ENCODE results near the gene SOX6. TPM values are rescaled to one million over a fixed set of nuclear protein-coding genes. Genes with fewer than 3 reads are reported as not detected.

The SOX6 gene
- polyA plus RNA-seq, 1 of the 3 experiments (the other 2 are of a cell fraction) = 0.03 TPM

DNA sequence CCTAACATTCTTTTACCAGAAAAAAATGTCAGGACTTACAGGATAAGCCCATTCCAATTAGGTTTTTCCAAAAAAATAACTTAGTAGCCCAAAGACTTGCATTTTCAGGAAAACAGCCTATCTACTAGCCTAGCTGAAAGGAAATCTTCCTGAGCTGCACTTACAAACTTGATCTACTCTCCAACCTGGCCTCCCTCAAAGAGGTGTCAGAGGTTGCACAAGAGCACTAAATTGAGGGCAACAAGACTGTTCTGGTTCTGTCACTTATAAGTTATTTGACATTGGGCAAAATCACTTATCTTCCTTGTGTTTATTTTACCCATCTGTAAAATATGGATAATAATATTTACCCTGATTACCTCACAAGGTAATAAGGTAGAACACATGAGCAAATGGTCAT, 7.9 kb upstream of the SOX6 start:
- Histone ChIP-seq H3K4me2 (no peak overlapping the region), H3K4me3 (ENCODE audit: low read depth in 2 of 2, low read length in 1 of 2) (no peak overlapping the region), H3K36me3 (replicated peaks in 1 of 2; ENCODE audit: control insufficient read depth in 1 of 2, insufficient read depth in 2 of 2, low read length in 1 of 2) (no peaks in the 10 kb centered on the region), H3K27ac (ENCODE audit: low read depth in 2 of 2, low read length in 1 of 2) (no peak overlapping the region), H4K20me1 (ENCODE audit: insufficient read depth) (no peaks in the 10 kb centered on the region), H3K9me2 (no peaks in the 10 kb centered on the region), H3F3A (replicated peaks; ENCODE audit: insufficient read depth) (no peaks in the 10 kb centered on the region), H3K79me2 (ENCODE audit: insufficient read depth) (no peaks in the 10 kb centered on the region), H3K9ac (no peak overlapping the region), H2AFZ (ENCODE audit: low read depth) (no peak overlapping the region), H3K27me3 (ENCODE audit: insufficient read depth) (no peaks in the 10 kb centered on the region), H3K4me1 (ENCODE audit: control insufficient read depth in 1 of 2, insufficient read depth in 2 of 2, low read depth in 1 of 2, low read length in 1 of 2) (no peaks in the 10 kb centered on the region), H3K9me3 (no peaks in the 10 kb centered on the region)
- no peak for DNase-seq
- ChIA-PET CTCF (no interaction called here), POLR2A (no interaction called here)
- TF ChIP-seq GABPA (IDR thresholded peaks at IDR 0.05; ENCODE audit: low read depth) (no peak), RXRA (IDR thresholded peaks at IDR 0.05; ENCODE audit: borderline replicate concordance, low read depth) (no peak), JUND (IDR thresholded peaks at IDR 0.05) (no peak), POLR2AphosphoS5 (IDR thresholded peaks at IDR 0.05; ENCODE audit: low read depth, low read length) (no peak), NRF1 (IDR thresholded peaks at IDR 0.05; ENCODE audit: low read depth, low read length) (no peak), TCF12 (IDR thresholded peaks at IDR 0.05) (no peak), YY1 (IDR thresholded peaks at IDR 0.05; ENCODE audit: low read depth) (no peak), TAF1 (IDR thresholded peaks at IDR 0.05; ENCODE audit: borderline replicate concordance, low read depth, low read length) (no peak), CHD2 (IDR thresholded peaks at IDR 0.05; ENCODE audit: low read length, partially characterized antibody) (no peak), RAD21 (IDR thresholded peaks at IDR 0.05; ENCODE audit: low read length) (no peak)
- TF ChIP-seq, protein P1, sequence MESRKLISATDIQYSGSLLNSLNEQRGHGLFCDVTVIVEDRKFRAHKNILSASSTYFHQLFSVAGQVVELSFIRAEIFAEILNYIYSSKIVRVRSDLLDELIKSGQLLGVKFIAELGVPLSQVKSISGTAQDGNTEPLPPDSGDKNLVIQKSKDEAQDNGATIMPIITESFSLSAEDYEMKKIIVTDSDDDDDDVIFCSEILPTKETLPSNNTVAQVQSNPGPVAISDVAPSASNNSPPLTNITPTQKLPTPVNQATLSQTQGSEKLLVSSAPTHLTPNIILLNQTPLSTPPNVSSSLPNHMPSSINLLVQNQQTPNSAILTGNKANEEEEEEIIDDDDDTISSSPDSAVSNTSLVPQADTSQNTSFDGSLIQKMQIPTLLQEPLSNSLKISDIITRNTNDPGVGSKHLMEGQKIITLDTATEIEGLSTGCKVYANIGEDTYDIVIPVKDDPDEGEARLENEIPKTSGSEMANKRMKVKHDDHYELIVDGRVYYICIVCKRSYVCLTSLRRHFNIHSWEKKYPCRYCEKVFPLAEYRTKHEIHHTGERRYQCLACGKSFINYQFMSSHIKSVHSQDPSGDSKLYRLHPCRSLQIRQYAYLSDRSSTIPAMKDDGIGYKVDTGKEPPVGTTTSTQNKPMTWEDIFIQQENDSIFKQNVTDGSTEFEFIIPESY (IDR thresholded peaks at IDR 0.05; ENCODE audit: borderline replicate concordance, low read depth) = no peak
- TF ChIP-seq, protein P2, sequence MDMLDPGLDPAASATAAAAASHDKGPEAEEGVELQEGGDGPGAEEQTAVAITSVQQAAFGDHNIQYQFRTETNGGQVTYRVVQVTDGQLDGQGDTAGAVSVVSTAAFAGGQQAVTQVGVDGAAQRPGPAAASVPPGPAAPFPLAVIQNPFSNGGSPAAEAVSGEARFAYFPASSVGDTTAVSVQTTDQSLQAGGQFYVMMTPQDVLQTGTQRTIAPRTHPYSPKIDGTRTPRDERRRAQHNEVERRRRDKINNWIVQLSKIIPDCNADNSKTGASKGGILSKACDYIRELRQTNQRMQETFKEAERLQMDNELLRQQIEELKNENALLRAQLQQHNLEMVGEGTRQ (IDR thresholded peaks at IDR 0.05; ENCODE audit: borderline replicate concordance, low read depth, low read length) = no peak

DNA sequence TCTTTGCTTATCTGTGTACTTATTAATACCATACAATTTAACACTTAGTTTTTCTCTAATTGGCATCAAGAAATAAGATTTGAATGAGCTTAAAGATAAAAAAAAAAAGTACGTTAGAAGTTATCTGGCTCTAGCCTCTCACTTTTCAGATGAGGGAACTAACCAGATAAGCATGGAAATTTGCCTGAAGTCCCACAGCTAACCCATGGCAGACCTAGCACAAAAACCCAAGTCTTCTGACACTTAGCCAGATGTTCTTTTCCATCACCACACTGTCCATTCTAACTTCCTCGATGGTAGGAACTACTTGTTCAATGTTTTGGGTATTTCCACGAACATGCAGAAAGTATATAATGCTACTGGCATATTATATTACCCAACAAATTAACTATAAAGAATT, 7.4 kb upstream of the SOX6 start:
- Histone ChIP-seq H4K20me1 (ENCODE audit: insufficient read depth) (no peaks in the 10 kb centered on the region), H3K4me2 (no peak overlapping the region), H3K27me3 (ENCODE audit: insufficient read depth) (no peaks in the 10 kb centered on the region), H3K9me3 (no peaks in the 10 kb centered on the region), H3F3A (replicated peaks; ENCODE audit: insufficient read depth) (no peaks in the 10 kb centered on the region), H3K36me3 (replicated peaks in 1 of 2; ENCODE audit: control insufficient read depth in 1 of 2, insufficient read depth in 2 of 2, low read length in 1 of 2) (no peaks in the 10 kb centered on the region), H3K79me2 (ENCODE audit: insufficient read depth) (no peaks in the 10 kb centered on the region), H2AFZ (ENCODE audit: low read depth) (no peak overlapping the region), H3K9ac (no peak overlapping the region), H3K4me1 (ENCODE audit: control insufficient read depth in 1 of 2, insufficient read depth in 2 of 2, low read depth in 1 of 2, low read length in 1 of 2) (no peaks in the 10 kb centered on the region), H3K27ac (ENCODE audit: low read depth in 2 of 2, low read length in 1 of 2) (no peak overlapping the region), H3K4me3 (ENCODE audit: low read depth in 2 of 2, low read length in 1 of 2) (no peak overlapping the region), H3K9me2 (no peaks in the 10 kb centered on the region)
- 29% methylated on average over 3 of the region's 3 CpGs for WGBS (ENCODE audit: low lambda C conversion rate)
- ChIA-PET CTCF (no interaction called here), POLR2A (no interaction called here)
- no peak for DNase-seq
- TF ChIP-seq FOXJ3 (CRISPR knock-in tag; IDR thresholded peaks at IDR 0.05) = no peak
- no peak for TF ChIP-seq ELF1 (IDR thresholded peaks at IDR 0.05)
- TF ChIP-seq RFX5 (IDR thresholded peaks at IDR 0.05; ENCODE audit: low read length) = no peak
- TF ChIP-seq, protein P3, sequence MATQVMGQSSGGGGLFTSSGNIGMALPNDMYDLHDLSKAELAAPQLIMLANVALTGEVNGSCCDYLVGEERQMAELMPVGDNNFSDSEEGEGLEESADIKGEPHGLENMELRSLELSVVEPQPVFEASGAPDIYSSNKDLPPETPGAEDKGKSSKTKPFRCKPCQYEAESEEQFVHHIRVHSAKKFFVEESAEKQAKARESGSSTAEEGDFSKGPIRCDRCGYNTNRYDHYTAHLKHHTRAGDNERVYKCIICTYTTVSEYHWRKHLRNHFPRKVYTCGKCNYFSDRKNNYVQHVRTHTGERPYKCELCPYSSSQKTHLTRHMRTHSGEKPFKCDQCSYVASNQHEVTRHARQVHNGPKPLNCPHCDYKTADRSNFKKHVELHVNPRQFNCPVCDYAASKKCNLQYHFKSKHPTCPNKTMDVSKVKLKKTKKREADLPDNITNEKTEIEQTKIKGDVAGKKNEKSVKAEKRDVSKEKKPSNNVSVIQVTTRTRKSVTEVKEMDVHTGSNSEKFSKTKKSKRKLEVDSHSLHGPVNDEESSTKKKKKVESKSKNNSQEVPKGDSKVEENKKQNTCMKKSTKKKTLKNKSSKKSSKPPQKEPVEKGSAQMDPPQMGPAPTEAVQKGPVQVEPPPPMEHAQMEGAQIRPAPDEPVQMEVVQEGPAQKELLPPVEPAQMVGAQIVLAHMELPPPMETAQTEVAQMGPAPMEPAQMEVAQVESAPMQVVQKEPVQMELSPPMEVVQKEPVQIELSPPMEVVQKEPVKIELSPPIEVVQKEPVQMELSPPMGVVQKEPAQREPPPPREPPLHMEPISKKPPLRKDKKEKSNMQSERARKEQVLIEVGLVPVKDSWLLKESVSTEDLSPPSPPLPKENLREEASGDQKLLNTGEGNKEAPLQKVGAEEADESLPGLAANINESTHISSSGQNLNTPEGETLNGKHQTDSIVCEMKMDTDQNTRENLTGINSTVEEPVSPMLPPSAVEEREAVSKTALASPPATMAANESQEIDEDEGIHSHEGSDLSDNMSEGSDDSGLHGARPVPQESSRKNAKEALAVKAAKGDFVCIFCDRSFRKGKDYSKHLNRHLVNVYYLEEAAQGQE (IDR thresholded peaks at IDR 0.05; ENCODE audit: low read depth, low read length) = no peak
- no peak for TF ChIP-seq NFIC (IDR thresholded peaks at IDR 0.05; ENCODE audit: borderline replicate concordance)
- no peak for TF ChIP-seq TCF12 (IDR thresholded peaks at IDR 0.05)
- TF ChIP-seq GABPA (IDR thresholded peaks at IDR 0.05; ENCODE audit: low read depth) = no peak
- TF ChIP-seq, protein P4, sequence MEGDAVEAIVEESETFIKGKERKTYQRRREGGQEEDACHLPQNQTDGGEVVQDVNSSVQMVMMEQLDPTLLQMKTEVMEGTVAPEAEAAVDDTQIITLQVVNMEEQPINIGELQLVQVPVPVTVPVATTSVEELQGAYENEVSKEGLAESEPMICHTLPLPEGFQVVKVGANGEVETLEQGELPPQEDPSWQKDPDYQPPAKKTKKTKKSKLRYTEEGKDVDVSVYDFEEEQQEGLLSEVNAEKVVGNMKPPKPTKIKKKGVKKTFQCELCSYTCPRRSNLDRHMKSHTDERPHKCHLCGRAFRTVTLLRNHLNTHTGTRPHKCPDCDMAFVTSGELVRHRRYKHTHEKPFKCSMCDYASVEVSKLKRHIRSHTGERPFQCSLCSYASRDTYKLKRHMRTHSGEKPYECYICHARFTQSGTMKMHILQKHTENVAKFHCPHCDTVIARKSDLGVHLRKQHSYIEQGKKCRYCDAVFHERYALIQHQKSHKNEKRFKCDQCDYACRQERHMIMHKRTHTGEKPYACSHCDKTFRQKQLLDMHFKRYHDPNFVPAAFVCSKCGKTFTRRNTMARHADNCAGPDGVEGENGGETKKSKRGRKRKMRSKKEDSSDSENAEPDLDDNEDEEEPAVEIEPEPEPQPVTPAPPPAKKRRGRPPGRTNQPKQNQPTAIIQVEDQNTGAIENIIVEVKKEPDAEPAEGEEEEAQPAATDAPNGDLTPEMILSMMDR (IDR thresholded peaks at IDR 0.05) = no peak
- no peak for TF ChIP-seq MXI1 (IDR thresholded peaks at IDR 0.05; ENCODE audit: low read depth, low read length)
- TF ChIP-seq, protein P5, sequence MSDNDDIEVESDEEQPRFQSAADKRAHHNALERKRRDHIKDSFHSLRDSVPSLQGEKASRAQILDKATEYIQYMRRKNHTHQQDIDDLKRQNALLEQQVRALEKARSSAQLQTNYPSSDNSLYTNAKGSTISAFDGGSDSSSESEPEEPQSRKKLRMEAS (IDR thresholded peaks at IDR 0.05; ENCODE audit: low read depth) = no peak
- TF ChIP-seq, protein P6, sequence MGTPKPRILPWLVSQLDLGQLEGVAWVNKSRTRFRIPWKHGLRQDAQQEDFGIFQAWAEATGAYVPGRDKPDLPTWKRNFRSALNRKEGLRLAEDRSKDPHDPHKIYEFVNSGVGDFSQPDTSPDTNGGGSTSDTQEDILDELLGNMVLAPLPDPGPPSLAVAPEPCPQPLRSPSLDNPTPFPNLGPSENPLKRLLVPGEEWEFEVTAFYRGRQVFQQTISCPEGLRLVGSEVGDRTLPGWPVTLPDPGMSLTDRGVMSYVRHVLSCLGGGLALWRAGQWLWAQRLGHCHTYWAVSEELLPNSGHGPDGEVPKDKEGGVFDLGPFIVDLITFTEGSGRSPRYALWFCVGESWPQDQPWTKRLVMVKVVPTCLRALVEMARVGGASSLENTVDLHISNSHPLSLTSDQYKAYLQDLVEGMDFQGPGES (IDR thresholded peaks at IDR 0.05; ENCODE audit: low read depth, low read length) = no peak
- no peak for TF ChIP-seq JUND (IDR thresholded peaks at IDR 0.05)

Measured in SK-N-SH (cell line).